Inflammatory macrophage treated with lipopolysaccharide for 4 hours (primary cell): ENCODE results near the gene SLC29A3.

Source experiments
- DNase-seq: peaks from one replicate; pipeline ENCODE4 v3.0.0-alpha.2; 2020

SLC29A3 gene

GRCh38 chr10:71394926-71395562 lies 76.0 kb downstream of the SLC29A3 start:
- DNase-seq: no peak

GRCh38 chr10:71395621-71396020 lies 76.6 kb downstream of the SLC29A3 start:
- DNase-seq: no peak

- DNase-seq: no peak
Observed at GRCh38 chr10:71396084-71396710, 77.1 kb downstream of the SLC29A3 start.

- no peak for DNase-seq
Observed at GRCh38 chr10:71396711-71397295, 77.7 kb downstream of the SLC29A3 start, which contains the start of gene CDH23. Gene CDH23, plus strand, starts transcription at chr10:71396920. Its CDS starts 42,912 bp downstream, at chr10:71439832.

- peak; percentile 46 for DNase-seq
Observed at GRCh38 chr10:71397296-71398212, 78.5 kb downstream of the SLC29A3 start.

- no peak for DNase-seq
Observed at GRCh38 chr10:71398976-71399375, 79.9 kb downstream of the SLC29A3 start.

- no peak for DNase-seq
Observed at GRCh38 chr10:71399946-71400345, 80.9 kb downstream of the SLC29A3 start.

- DNase-seq: no peak
Observed at GRCh38 chr10:71401056-71401455, 82.0 kb downstream of the SLC29A3 start.

GRCh38 chr10:71402005-71402404 lies 82.9 kb downstream of the SLC29A3 start:
- DNase-seq: no peak

GRCh38 chr10:71404503-71405295 lies 85.6 kb downstream of the SLC29A3 start:
- DNase-seq: no peak

- DNase-seq: no peak
Observed at GRCh38 chr10:71406878-71407277, 87.8 kb downstream of the SLC29A3 start.

GRCh38 chr10:71408436-71409225 lies 89.6 kb downstream of the SLC29A3 start:
- DNase-seq: no peak

GRCh38 chr10:71409516-71410104 lies 90.6 kb downstream of the SLC29A3 start:
- no peak for DNase-seq
